Neural progenitor cell (in vitro differentiated cells): ENCODE data around the gene ZNF224. TPM values are rescaled to one million over a fixed set of nuclear protein-coding genes. Genes with fewer than 3 reads are reported as not detected.

Experiments used
- DNase-seq: peaks from one replicate; pipeline ENCODE4 v3.0.0-alpha.2; 2016; ENCODE audit warnings: low spot score
- H2AFZ ChIP-seq: fragments of 200-600 bp; sonication (generic); replicated peaks from 2 replicates; pipeline ENCODE4 v1.6.1; 2016; ENCODE audit warnings: antibody characterized with exemption
- H3F3A ChIP-seq: fragments of 200-600 bp; sonication (generic); 2 replicates; pipeline ENCODE4 v1.6.1; 2016; ENCODE audit warnings: antibody characterized with exemption, low read depth
- H3K27ac ChIP-seq: fragments of 200-600 bp; sonication (generic); 2 replicates; pipeline ENCODE4 v1.5.1; 2016; ENCODE audit warnings: mild to moderate bottlenecking
- H3K27me3 ChIP-seq: fragments of 200-600 bp; sonication (generic); 2 replicates; pipeline ENCODE4 v1.6.1; 2016; ENCODE audit warnings: mild to moderate bottlenecking, moderate library complexity
- H3K36me3 ChIP-seq: fragments of 200-600 bp; sonication (generic); 2 replicates; pipeline ENCODE4 v1.5.1; 2016
- H3K4me1 ChIP-seq: fragments of 200-600 bp; sonication (generic); 2 replicates; pipeline ENCODE4 v1.6.1; 2016; ENCODE audit warnings: mixed run types
- H3K4me2 ChIP-seq: fragments of 200-600 bp; sonication (generic); 2 replicates; pipeline ENCODE4 v1.6.1; 2016
- H3K4me3 ChIP-seq: fragments of 200-600 bp; sonication (generic); 2 replicates; pipeline ENCODE4 v1.5.1; 2016
- H3K79me2 ChIP-seq: fragments of 200-600 bp; sonication (generic); 2 replicates; pipeline ENCODE4 v1.6.1; 2016; ENCODE audit warnings: low read depth
- H3K9ac ChIP-seq: fragments of 200-600 bp; sonication (generic); 2 replicates; pipeline ENCODE4 v1.6.1; 2016
- H3K9me3 ChIP-seq: fragments of 200-600 bp; sonication (generic); 2 replicates; pipeline ENCODE4 v1.5.1; 2016; ENCODE audit warnings: low read depth
- H4K20me1 ChIP-seq: fragments of 200-600 bp; sonication (generic); 2 replicates; pipeline ENCODE4 v1.6.1; 2016; ENCODE audit warnings: low read depth
- H3K27ac Mint-ChIP-seq: 3 replicates; pipeline ENCODE4 v1.8.0; 2021; ENCODE audit warnings: mixed read lengths
- H3K27me3 Mint-ChIP-seq: 2 replicates; pipeline ENCODE4 v1.8.0; 2022; ENCODE audit warnings: low read depth, mild to moderate bottlenecking, inconsistent platforms, moderate library complexity, mixed read lengths; ENCODE audit not compliant: insufficient read depth
- H3K36me3 Mint-ChIP-seq: 3 replicates; pipeline ENCODE4 v1.8.0; 2021; ENCODE audit warnings: mixed read lengths
- H3K4me1 Mint-ChIP-seq: 3 replicates; pipeline ENCODE4 v1.8.0; 2021; ENCODE audit warnings: mixed read lengths
- H3K4me3 Mint-ChIP-seq: 3 replicates; pipeline ENCODE4 v1.8.0; 2021; ENCODE audit warnings: mild to moderate bottlenecking, moderate library complexity, mixed read lengths
- H3K9me3 Mint-ChIP-seq: 3 replicates; pipeline ENCODE4 v1.8.0; 2020; ENCODE audit warnings: mixed read lengths
- EZH2 ChIP-seq: fragments of 200-600 bp; sonication (generic); IDR thresholded peaks from 2 replicates; pipeline ENCODE4 v1.6.1; 2017; ENCODE audit warnings: antibody characterized with exemption, mild to moderate bottlenecking, moderate library complexity
- EZH2phosphoT487 ChIP-seq: fragments of 200-600 bp; sonication (generic); IDR thresholded peaks from 2 replicates; pipeline ENCODE4 v1.6.1; 2017; ENCODE audit warnings: antibody characterized with exemption
- small RNA-seq: library from RNA; depleted of rRNA; stranded (forward); fragments of <200 nt; gene quantifications from one replicate; pipeline ENCODE3, GENCODE V24; 2015
- total RNA-seq: library from RNA; depleted of rRNA; stranded (reverse); fragments of >200 nt; gene quantifications from 2 replicates; pipeline ENCODE4 v1.2.3, GENCODE V29; 2015; ENCODE audit warnings: low replicate concordance
- TF ChIP-seq, protein P1 (sequence below): fragments of 200-600 bp; sonication (generic); IDR thresholded peaks from 2 replicates; pipeline ENCODE4 v1.5.1; 2017; ENCODE audit warnings: antibody characterized with exemption, mild to moderate bottlenecking

ZNF224 gene
- total RNA-seq, 1 donor from 2014 or later: 28.7 TPM

DNA sequence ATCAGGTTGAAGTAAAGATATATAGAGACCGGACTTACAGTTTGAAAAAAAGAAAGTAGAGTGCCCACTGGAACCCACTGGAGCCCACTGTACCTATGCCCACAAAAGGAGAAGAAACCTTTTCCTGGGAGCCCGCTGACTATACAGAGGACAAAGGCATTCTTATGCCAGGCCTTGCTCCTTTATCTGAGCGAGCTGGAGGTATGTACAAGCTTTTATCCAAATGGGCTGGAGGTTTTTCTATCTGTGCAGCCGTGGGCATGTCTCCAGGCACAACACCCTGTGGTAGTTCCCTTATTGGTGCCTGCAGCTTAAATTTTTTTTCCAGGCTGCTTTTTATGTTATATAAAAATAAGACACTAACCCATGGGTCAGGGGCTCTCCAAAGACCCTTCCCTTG is 55.6 kb downstream of the ZNF224 start:
- H3K27ac ChIP-seq: no peak overlapping the region
- H3K79me2 ChIP-seq: no peaks in the 10 kb centered on the region
- H3K4me2 ChIP-seq: no peak overlapping the region
- peaks cover 6% of the 10 kb centered on the region for H3K36me3 ChIP-seq
- H3F3A ChIP-seq: no peaks in the 10 kb centered on the region
- no peak overlapping the region for H3K4me3 ChIP-seq
- no peaks in the 10 kb centered on the region for H3K4me1 ChIP-seq
- Mint-ChIP-seq H3K4me3 (no peak overlapping the region), H3K36me3 (peaks cover 43% of the 10 kb centered on the region), H3K4me1 (no peaks in the 10 kb centered on the region), H3K27me3 (no peaks in the 10 kb centered on the region), H3K9me3 (peaks cover 2% of the 10 kb centered on the region), H3K27ac (no peak overlapping the region)
- no peaks in the 10 kb centered on the region for H3K9me3 ChIP-seq
- no peak for DNase-seq
- H4K20me1 ChIP-seq: no peaks in the 10 kb centered on the region
- H3K9ac ChIP-seq: no peak overlapping the region
- H2AFZ ChIP-seq: no peak overlapping the region
- TF ChIP-seq EZH2 (no peak), EZH2phosphoT487 (no peak)
- TF ChIP-seq, protein P1, sequence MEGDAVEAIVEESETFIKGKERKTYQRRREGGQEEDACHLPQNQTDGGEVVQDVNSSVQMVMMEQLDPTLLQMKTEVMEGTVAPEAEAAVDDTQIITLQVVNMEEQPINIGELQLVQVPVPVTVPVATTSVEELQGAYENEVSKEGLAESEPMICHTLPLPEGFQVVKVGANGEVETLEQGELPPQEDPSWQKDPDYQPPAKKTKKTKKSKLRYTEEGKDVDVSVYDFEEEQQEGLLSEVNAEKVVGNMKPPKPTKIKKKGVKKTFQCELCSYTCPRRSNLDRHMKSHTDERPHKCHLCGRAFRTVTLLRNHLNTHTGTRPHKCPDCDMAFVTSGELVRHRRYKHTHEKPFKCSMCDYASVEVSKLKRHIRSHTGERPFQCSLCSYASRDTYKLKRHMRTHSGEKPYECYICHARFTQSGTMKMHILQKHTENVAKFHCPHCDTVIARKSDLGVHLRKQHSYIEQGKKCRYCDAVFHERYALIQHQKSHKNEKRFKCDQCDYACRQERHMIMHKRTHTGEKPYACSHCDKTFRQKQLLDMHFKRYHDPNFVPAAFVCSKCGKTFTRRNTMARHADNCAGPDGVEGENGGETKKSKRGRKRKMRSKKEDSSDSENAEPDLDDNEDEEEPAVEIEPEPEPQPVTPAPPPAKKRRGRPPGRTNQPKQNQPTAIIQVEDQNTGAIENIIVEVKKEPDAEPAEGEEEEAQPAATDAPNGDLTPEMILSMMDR: no peak
- no peaks in the 10 kb centered on the region for H3K27me3 ChIP-seq

DNA sequence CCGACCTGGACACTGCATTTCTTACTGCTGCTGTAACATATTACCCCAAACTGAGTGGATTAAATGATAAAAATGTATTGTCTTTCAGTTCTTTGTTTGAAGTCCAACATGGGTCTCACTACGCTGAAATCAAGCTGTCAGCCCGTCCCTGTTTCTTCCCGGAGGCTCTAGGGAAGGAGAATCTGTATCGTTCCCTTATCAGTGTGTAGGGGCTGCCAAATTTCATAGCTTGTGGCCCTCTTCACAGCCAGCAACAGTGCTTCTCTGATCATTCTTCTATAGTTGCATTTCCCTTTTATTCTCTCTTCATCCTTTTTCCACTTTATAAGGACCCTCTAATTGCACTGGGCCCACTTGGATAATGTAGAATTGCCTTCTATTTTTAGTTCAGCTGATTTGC is 57.3 kb downstream of the ZNF224 start:
- Histone ChIP-seq H3K9ac (no peak overlapping the region), H4K20me1 (no peaks in the 10 kb centered on the region), H2AFZ (no peak overlapping the region), H3K4me1 (no peaks in the 10 kb centered on the region), H3K4me2 (no peak overlapping the region), H3K27me3 (no peaks in the 10 kb centered on the region), H3F3A (no peaks in the 10 kb centered on the region), H3K79me2 (no peaks in the 10 kb centered on the region), H3K27ac (no peak overlapping the region), H3K4me3 (no peak overlapping the region), H3K9me3 (no peaks in the 10 kb centered on the region), H3K36me3 (peaks cover 20% of the 10 kb centered on the region)
- DNase-seq: no peak
- H3K4me3 Mint-ChIP-seq: no peak overlapping the region
- no peaks in the 10 kb centered on the region for H3K27me3 Mint-ChIP-seq
- H3K9me3 Mint-ChIP-seq: peaks cover 8% of the 10 kb centered on the region
- TF ChIP-seq, protein P1: no peak
- TF ChIP-seq EZH2phosphoT487: no peak
- no peak for TF ChIP-seq EZH2
- no peak overlapping the region for H3K27ac Mint-ChIP-seq
- no peaks in the 10 kb centered on the region for H3K4me1 Mint-ChIP-seq
- H3K36me3 Mint-ChIP-seq: peaks cover 49% of the 10 kb centered on the region

DNA sequence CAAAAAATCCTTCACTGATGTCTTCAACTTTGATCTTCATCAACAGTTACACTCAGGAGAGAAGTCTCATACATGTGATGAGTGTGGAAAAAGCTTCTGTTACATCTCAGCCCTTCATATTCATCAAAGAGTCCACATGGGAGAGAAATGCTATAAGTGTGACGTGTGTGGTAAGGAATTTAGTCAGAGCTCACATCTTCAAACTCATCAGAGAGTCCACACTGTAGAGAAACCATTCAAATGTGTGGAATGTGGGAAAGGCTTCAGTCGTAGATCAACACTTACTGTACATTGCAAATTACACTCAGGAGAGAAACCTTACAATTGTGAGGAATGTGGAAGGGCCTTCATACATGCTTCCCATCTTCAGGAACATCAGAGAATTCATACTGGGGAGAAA is 62.3 kb downstream of the ZNF224 start:
- Histone ChIP-seq H2AFZ (no peak overlapping the region), H3K4me2 (no peak overlapping the region), H3K9me3 (no peaks in the 10 kb centered on the region), H4K20me1 (no peaks in the 10 kb centered on the region), H3K36me3 (peaks cover 36% of the 10 kb centered on the region), H3F3A (no peaks in the 10 kb centered on the region), H3K9ac (no peak overlapping the region), H3K4me3 (no peak overlapping the region), H3K27me3 (no peaks in the 10 kb centered on the region), H3K4me1 (no peaks in the 10 kb centered on the region), H3K79me2 (no peaks in the 10 kb centered on the region), H3K27ac (no peak overlapping the region)
- DNase-seq: no peak
- Mint-ChIP-seq H3K27me3 (peaks cover 4% of the 10 kb centered on the region), H3K4me3 (no peak overlapping the region), H3K27ac (no peak overlapping the region), H3K36me3 (peaks cover 53% of the 10 kb centered on the region), H3K9me3 (peaks cover 33% of the 10 kb centered on the region), H3K4me1 (no peaks in the 10 kb centered on the region)
- no peak for TF ChIP-seq EZH2
- TF ChIP-seq EZH2phosphoT487: no peak
- TF ChIP-seq, protein P1: no peak

Small RNA genes lying within 50 kb of the gene (small RNA-seq; reads per million reads assigned to genes)
- gene RNU6-902P: not detected

Other genes starting within 250 kb of the ZNF224 start
- gene ZNF404, start 210.4 kb upstream of the ZNF224 start, total RNA-seq: 4.9 and 5.2 TPM in 2 replicates
- gene ZNF45, start 159.1 kb upstream of the ZNF224 start, total RNA-seq: 13.1 and 16.1 TPM in 2 replicates
- 12.2 and 14.0 TPM in 2 replicates for gene ZNF221, start 143.1 kb upstream of the ZNF224 start, total RNA-seq
- 13.5 and 20.2 TPM in 2 replicates for gene ZNF155, start 110.2 kb upstream of the ZNF224 start, total RNA-seq
- 3.9 and 4.7 TPM in 2 replicates for gene ZNF230, start 91.4 kb upstream of the ZNF224 start, total RNA-seq
- gene ZNF222, start 69.0 kb upstream of the ZNF224 start, total RNA-seq: 8.0 and 12.9 TPM in 2 replicates
- 12.2 and 21.1 TPM in 2 replicates for gene ZNF223, start 42.3 kb upstream of the ZNF224 start, total RNA-seq
- gene ZNF284, start 22.2 kb upstream of the ZNF224 start, total RNA-seq: 4.0 and 5.6 TPM in 2 replicates
- 6.2 and 11.2 TPM in 2 replicates for gene ZNF225, start 19.0 kb downstream of the ZNF224 start, total RNA-seq
- 10.9 and 14.1 TPM in 2 replicates for gene ZNF234, start 47.2 kb downstream of the ZNF224 start, total RNA-seq
- 34.3 and 39.6 TPM in 2 replicates for gene ZNF226, start 70.7 kb downstream of the ZNF224 start, total RNA-seq
- gene ZNF227, start 118.2 kb downstream of the ZNF224 start, total RNA-seq: 37.3 and 45.0 TPM in 2 replicates
- 1.2 and 3.1 TPM in 2 replicates for gene ZNF233, start 165.5 kb downstream of the ZNF224 start, total RNA-seq
- gene ZNF235, start 210.7 kb downstream of the ZNF224 start, total RNA-seq: 8.1 and 9.6 TPM in 2 replicates